RWPE2 (cell line): ENCODE results near the gene ABCA1.
A peak's percentile ranks its signal among the peaks of the same experiment; 100 is the strongest.

ENCODE experiments used
- ATAC-seq: fragments of 200-7000 bp; cut with Tn5 transposase; 3 replicates; pipeline ENCODE4 v1.9.1; 2021; ENCODE audit warnings: low read depth
- DNase-seq: peaks from one replicate; pipeline ENCODE4 v3.0.0-alpha.2; 2020; ENCODE audit warnings: low spot score
- H3K27ac ChIP-seq: fragments of 450-650 bp; 2 replicates; pipeline ENCODE4 v1.5.1; 2017; ENCODE audit warnings: mild to moderate bottlenecking; ENCODE audit not compliant: poor library complexity, severe bottlenecking
- H3K27me3 ChIP-seq: fragments of 250-450 bp; sonication (Bioruptor Pico); 2 replicates; pipeline ENCODE4 v1.5.1; 2021; ENCODE audit warnings: mild to moderate bottlenecking, moderate library complexity; ENCODE audit not compliant: insufficient read depth, poor library complexity, severe bottlenecking
- H3K36me3 ChIP-seq: fragments of 250-450 bp; sonication (Bioruptor Pico); 2 replicates; pipeline ENCODE4 v1.5.1; 2020; ENCODE audit warnings: low read depth, mild to moderate bottlenecking, moderate library complexity
- H3K4me1 ChIP-seq: fragments of 250-450 bp; sonication (Bioruptor Pico); 2 replicates; pipeline ENCODE4 v1.5.1; 2021; ENCODE audit warnings: mild to moderate bottlenecking, moderate library complexity; ENCODE audit not compliant: insufficient read depth, poor library complexity, severe bottlenecking
- H3K4me3 ChIP-seq: fragments of 250-450 bp; sonication (Bioruptor Pico); 2 replicates; pipeline ENCODE4 v1.5.1; 2021; ENCODE audit warnings: mild to moderate bottlenecking, moderate library complexity; ENCODE audit not compliant: severe bottlenecking
- H3K9me3 ChIP-seq: fragments of 250-450 bp; sonication (Bioruptor Pico); 2 replicates; pipeline ENCODE4 v1.5.1; 2021; ENCODE audit warnings: mild to moderate bottlenecking, moderate library complexity; ENCODE audit not compliant: severe bottlenecking
- TF ChIP-seq, protein P1 (sequence below): fragments of 450-650 bp; IDR thresholded peaks from one replicate; pipeline ENCODE4 v1.5.1; 2017; ENCODE audit warnings: mild to moderate bottlenecking, moderate library complexity; ENCODE audit not compliant: poor library complexity, severe bottlenecking

Gene ABCA1

GRCh38 chr9:104746285-104746684 is 181.7 kb downstream of the ABCA1 start:
- peaks cover 8% of the 10 kb centered on the region for H3K36me3 ChIP-seq
- no peak for DNase-seq

DNA sequence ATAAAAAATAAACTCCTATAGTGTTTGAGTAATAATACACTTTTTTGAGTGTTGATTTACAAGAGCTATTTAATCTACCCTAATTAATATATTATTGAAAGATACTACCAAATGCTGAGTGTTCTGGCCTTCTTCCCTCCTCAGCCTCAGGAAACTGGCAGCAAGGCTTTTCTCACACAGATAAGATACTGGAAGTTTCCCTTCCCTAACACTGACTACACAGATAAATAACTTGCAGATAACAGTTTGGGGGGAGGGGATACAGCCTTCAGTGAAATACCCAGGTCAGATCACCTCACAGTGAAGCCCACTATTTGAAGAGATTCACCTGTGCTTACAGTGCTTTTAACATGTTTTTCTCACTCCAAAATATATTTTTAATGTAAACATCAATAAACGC is 182.1 kb downstream of the ABCA1 start:
- no peak for DNase-seq
- H3K36me3 ChIP-seq = peaks cover 3% of the 10 kb centered on the region
- H3K27ac ChIP-seq = no peak overlapping the region
- H3K27me3 ChIP-seq = no peaks in the 10 kb centered on the region
- TF ChIP-seq, protein P1, sequence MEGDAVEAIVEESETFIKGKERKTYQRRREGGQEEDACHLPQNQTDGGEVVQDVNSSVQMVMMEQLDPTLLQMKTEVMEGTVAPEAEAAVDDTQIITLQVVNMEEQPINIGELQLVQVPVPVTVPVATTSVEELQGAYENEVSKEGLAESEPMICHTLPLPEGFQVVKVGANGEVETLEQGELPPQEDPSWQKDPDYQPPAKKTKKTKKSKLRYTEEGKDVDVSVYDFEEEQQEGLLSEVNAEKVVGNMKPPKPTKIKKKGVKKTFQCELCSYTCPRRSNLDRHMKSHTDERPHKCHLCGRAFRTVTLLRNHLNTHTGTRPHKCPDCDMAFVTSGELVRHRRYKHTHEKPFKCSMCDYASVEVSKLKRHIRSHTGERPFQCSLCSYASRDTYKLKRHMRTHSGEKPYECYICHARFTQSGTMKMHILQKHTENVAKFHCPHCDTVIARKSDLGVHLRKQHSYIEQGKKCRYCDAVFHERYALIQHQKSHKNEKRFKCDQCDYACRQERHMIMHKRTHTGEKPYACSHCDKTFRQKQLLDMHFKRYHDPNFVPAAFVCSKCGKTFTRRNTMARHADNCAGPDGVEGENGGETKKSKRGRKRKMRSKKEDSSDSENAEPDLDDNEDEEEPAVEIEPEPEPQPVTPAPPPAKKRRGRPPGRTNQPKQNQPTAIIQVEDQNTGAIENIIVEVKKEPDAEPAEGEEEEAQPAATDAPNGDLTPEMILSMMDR = no peak
- H3K4me3 ChIP-seq = no peak overlapping the region
- peaks cover 9% of the 10 kb centered on the region for H3K4me1 ChIP-seq
- H3K9me3 ChIP-seq = no peaks in the 10 kb centered on the region
- no peak for ATAC-seq

More at GRCh38 chr9:104746285-104746684, 181.7 kb downstream of the ABCA1 start:
- Histone ChIP-seq H3K27me3 (no peaks in the 10 kb centered on the region), H3K9me3 (no peaks in the 10 kb centered on the region), H3K4me3 (no peak overlapping the region), H3K4me1 (peaks cover 7% of the 10 kb centered on the region), H3K27ac (no peak overlapping the region)
- no peak for ATAC-seq
- TF ChIP-seq, protein P1 = no peak

DNA sequence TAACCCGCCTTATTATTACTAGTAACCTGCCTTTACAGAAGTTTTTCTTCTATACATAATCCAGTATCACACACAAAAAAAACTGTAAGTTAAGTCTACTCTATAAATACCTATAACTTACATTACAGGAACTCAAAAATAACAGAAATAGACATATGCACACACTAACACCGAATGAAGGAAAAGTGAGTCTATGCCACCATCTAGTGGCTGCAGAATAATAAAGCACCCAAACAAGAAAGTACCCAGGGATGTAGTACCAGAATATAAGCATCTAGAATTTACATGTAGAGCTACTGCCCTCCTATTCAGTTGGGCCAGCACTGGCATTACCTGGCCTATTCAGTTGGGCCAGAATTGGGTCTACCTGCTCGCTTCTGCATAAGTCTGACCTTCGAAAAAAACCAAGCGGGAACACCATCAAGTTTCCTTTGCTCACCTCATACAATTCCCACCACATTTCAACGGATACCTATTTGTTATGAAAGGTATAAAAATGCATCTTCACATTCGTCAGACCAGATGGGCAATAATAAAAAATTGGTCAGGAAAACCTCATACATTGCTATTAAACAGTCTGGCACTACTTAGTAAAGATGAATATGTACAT is 184.5 kb downstream of the ABCA1 start:
- Histone ChIP-seq H3K36me3 (no peaks in the 10 kb centered on the region), H3K27me3 (no peaks in the 10 kb centered on the region), H3K9me3 (no peaks in the 10 kb centered on the region), H3K4me1 (peaks cover 9% of the 10 kb centered on the region), H3K27ac (no peak overlapping the region), H3K4me3 (no peak overlapping the region)
- TF ChIP-seq, protein P1 = peak; percentile 84
- ATAC-seq = peak; percentile 49; the same call in 2 of the 3 replicates
- no peak for DNase-seq

DNA sequence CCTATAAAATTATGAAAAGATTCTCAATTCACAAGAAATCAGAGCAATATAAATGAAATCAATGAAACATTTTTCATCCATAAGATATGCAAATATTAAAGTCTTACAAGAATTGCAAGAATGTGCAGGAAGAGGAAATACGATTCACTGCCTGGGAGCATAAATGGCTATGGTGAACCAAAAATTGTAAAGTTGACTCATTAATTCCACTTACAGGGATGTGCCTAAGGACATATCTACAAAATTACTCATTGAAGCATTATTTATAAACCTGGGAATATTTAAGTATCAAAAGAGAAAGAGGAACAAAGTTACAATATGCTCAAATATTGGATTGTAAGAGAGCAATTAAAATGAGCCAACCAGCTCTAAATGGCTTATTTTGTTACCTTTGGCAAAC is 187.3 kb downstream of the ABCA1 start:
- peak; percentile 87 for ATAC-seq
- TF ChIP-seq, protein P1 = no peak
- Histone ChIP-seq H3K27me3 (no peaks in the 10 kb centered on the region), H3K36me3 (no peaks in the 10 kb centered on the region), H3K27ac (peak overlapping the region; percentile 52), H3K4me1 (peaks cover 9% of the 10 kb centered on the region), H3K4me3 (no peak overlapping the region), H3K9me3 (no peaks in the 10 kb centered on the region)
- DNase-seq = no peak

GRCh38 chr9:104738452-104738851 is 189.5 kb downstream of the ABCA1 start:
- DNase-seq (no peak), ATAC-seq (no peak)
- Histone ChIP-seq H3K9me3 (no peaks in the 10 kb centered on the region), H3K4me1 (peaks cover 9% of the 10 kb centered on the region), H3K27me3 (no peaks in the 10 kb centered on the region), H3K4me3 (no peak overlapping the region), H3K27ac (no peak overlapping the region), H3K36me3 (no peaks in the 10 kb centered on the region)
- TF ChIP-seq, protein P1 = no peak
